HG03196 (cell line): ENCODE results near the gene GJA4.

ENCODE experiments used
- ATAC-seq: cut with Tn5 transposase; IDR thresholded peaks from one replicate; pipeline ENCODE4 v1.9.1; 2021; ENCODE audit not compliant: unreplicated experiment

The GJA4 gene

GRCh38 chr1:34829250-34829649 is 36.5 kb downstream of the GJA4 start:
- no peak for ATAC-seq

- ATAC-seq, result no peak
These were observed 39.0 kb downstream of the GJA4 start for GRCh38 chr1:34831721-34832246.

DNA sequence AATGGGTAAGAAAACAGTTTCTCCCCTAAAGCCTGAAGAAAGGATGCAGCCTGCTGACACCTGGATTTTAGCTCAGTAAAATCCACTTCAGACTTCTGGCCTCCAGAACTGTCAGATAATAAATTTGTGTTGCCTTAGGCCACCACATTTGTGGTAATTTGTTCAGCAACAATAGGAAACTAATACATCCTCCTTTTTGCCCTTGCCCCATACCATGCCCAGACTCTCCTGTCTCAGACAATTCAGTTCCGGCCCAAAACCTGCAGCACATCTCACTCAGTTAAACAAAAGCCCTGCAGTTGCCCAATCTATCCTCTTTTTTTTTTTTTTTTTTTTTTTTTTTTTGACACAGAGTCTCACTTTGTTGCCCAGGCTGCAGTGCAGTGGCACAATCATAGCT is 40.9 kb downstream of the GJA4 start:
- ATAC-seq, result no peak

- no peak for ATAC-seq
These were observed 46.9 kb downstream of the GJA4 start for GRCh38 chr1:34839526-34840305.

GRCh38 chr1:34840426-34840825 is 47.6 kb downstream of the GJA4 start:
- ATAC-seq, result no peak

- ATAC-seq, result no peak
These were observed 49.3 kb downstream of the GJA4 start for GRCh38 chr1:34842073-34842472.

DNA sequence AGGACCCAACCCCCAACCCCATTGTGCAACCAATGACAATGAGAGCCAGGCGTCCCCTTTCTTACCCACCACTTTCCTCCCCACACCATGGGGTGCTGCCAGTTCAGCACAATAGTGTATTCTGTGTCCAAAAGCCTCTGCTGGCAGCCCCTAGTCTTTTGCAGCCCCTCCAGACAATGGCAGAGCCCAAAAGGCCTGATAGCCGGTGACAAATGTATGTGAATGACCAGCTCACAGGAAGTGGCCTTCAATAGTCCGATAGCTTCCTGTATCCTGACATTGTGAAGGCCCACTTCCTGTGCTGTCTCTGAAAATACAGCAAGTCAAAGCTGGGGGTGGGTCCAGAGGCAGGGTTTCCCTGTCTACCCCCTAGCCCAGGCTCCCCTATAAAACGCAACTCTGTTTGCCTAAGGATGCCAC is 50.2 kb downstream of the GJA4 start:
- ATAC-seq, result no peak

DNA sequence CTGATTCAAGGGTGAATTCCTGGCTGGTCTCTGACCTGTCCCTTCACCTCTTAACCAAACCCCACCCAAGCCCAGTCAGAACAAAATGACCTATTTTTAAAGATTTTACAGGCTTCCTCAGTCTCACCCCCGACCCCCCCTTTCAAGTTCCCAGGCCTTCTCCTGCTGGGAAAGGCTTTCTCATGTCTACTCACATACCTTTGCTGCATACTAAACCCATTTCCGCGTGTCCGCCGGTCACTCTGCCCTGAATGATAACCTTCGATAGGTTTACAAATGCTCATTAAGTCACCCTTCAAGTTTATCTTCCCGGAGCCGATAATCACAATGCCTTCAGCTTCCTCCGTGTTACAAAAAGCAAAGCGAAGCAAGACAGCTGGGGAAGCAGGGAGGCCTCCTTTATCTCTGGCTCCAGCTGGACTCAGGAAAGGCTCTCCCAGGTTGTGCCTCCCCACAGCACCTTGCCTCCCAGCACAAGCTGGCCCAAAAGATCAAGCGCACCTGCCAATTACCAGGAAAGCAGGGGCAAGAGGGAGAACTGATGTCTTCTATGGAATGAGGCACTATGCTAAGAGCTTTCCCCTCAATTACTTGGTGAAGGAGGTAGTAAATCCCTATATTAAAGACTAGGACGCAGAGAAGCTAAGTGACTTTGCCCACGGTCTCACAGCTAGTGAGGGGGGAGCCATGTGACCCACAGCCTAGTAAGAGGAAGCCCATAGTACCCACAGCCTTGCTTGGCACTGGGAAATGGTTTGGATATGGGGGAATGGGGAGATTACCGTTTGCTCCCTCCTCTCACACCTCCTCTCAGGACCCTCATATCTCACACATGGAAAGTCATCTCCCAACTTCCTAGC is 50.8 kb downstream of the GJA4 start:
- no peak for ATAC-seq

DNA sequence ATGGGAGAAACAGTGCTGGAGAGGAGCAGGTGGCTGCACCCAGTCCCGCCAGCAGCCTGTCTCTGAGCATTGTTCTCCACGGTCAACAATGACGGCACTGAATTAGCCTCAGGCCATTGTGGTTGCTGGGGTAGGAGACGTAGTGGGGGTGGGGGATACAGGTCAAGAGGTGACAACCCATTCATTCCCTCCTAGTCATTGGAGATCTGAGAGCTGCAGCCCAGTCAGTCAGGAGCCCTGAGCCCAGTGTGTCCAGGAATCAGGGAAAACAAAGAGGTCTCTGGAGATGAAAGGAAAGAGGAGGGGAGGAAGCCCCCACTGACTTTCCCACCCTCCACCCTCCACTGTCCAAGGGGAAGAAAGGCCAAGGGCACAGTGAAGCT is 51.4 kb downstream of the GJA4 start:
- no peak for ATAC-seq
